Measurements from ENCODE around the gene FMNL1.

- TF ChIP-seq CTCF (IDR thresholded peaks at IDR 0.05) (no peak), POLR2A (IDR thresholded peaks at IDR 0.05) (no peak)
These were observed 64.6 kb downstream of the FMNL1 start for GRCh38 chr17:45286286-45286685.
